ENCODE results near the gene SIVA1.
A peak's percentile ranks its signal among the peaks of the same experiment; 100 is the strongest.

SIVA1 gene

GRCh38 chr14:104770851-104771272 lies 17.9 kb downstream of the SIVA1 start:
- in situ Hi-C loops (cut with MboI; ENCODE audit: low sequenced_read_pairs) = no loop called here
- DNase-seq (ENCODE audit: low spot score in 2 of 2) = peak in 1 of 2 experiments; percentile 37
- H3K4me3 ChIP-seq = no peak overlapping the region
- peaks cover 4% of the 10 kb centered on the region for H3K4me1 ChIP-seq
- H3K36me3 ChIP-seq (replicated peaks) = peaks cover 44% of the 10 kb centered on the region
- H3K9me3 ChIP-seq = no peaks in the 10 kb centered on the region
- H3K27me3 ChIP-seq (ENCODE audit: low read depth) = no peaks in the 10 kb centered on the region

DNA sequence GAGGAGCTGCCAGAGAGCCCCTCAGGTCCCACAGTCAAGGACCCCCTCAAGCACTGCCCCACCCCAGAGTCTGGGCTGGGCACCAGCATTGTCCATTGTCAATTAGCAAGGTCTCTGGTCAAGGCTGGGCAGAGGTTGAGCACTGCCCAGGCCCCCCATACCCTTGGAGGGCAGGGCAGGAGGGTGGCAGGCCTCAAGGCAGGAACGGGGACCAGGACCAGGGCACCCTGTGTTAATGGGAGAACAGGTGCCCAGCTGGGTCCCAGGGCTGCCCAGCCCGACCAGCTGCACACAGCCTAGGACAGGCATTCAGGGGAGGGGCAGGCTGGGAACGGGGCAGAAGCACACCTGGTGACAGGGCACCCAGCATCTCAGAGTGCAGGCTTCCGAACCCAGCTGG lies 18.4 kb downstream of the SIVA1 start:
- Histone ChIP-seq H3K9me3 (no peaks in the 10 kb centered on the region), H3K27me3 (ENCODE audit: low read depth) (no peaks in the 10 kb centered on the region), H3K4me3 (no peak overlapping the region), H3K4me1 (peaks cover 4% of the 10 kb centered on the region), H3K36me3 (replicated peaks) (peaks cover 46% of the 10 kb centered on the region)
- in situ Hi-C loops (cut with MboI; ENCODE audit: low sequenced_read_pairs) = no loop called here
- no peak for DNase-seq (ENCODE audit: low spot score in 2 of 2)

DNA sequence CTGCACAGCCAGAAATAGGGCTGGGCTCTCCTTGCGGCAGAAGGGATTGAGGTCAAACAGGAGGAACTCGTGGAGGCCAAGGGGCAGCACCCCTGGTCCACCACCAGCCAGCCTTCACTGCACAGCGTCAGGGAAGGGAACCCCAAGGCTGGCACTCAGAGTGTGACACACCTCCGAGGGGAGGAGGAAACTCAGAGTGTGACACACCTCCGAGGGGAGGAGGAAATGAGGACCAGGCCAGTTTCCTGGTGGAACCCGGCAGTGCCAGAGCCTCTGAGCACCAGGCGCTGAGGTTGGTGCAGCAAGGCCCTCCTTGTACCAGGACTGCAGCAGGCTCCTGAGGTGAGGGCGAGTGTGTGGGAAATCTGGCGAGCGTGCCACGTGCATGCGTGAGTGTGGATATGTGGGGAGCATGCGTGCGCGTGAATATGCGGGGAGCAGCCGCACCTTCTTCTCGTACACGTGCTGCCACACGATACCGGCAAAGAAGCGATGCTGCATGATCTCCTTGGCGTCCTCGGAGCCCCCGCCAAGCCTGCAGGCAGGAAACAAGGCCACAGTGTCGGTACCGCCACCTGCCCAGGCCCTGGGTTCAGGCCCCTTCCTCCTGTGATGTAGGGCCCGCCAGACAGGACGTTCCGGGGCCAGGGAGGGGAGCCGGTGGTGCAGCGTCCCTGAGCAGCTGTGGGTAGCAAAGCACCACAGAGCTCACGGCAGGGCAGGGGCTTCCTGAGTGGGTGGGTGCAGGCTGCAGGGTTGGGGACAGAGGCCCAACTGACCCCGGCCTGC lies 19.2 kb downstream of the SIVA1 start:
- H3K27me3 ChIP-seq (ENCODE audit: low read depth) = no peaks in the 10 kb centered on the region
- H3K4me1 ChIP-seq = peaks cover 4% of the 10 kb centered on the region
- H3K4me3 ChIP-seq = no peak overlapping the region
- in situ Hi-C loops (cut with MboI; ENCODE audit: low sequenced_read_pairs) = no loop called here
- no peaks in the 10 kb centered on the region for H3K9me3 ChIP-seq
- no peak for DNase-seq (ENCODE audit: low spot score in 2 of 2)
- peaks cover 52% of the 10 kb centered on the region for H3K36me3 ChIP-seq (replicated peaks)

- Histone ChIP-seq H3K9me3 (no peaks in the 10 kb centered on the region), H3K27me3 (ENCODE audit: low read depth) (no peaks in the 10 kb centered on the region), H3K4me1 (peaks cover 4% of the 10 kb centered on the region), H3K4me3 (no peak overlapping the region), H3K36me3 (replicated peaks) (peaks cover 57% of the 10 kb centered on the region)
- in situ Hi-C loops (cut with MboI; ENCODE audit: low sequenced_read_pairs) = no loop called here
- no peak for DNase-seq (ENCODE audit: low spot score in 2 of 2)
Observed at GRCh38 chr14:104772707-104773504, 20.0 kb downstream of the SIVA1 start.

- H3K4me1 ChIP-seq = peaks cover 3% of the 10 kb centered on the region
- DNase-seq (ENCODE audit: low spot score in 2 of 2) = no peak
- in situ Hi-C loops (cut with MboI; ENCODE audit: low sequenced_read_pairs) = no loop called here
- H3K4me3 ChIP-seq = no peak overlapping the region
- H3K36me3 ChIP-seq (replicated peaks) = peaks cover 57% of the 10 kb centered on the region
- no peaks in the 10 kb centered on the region for H3K27me3 ChIP-seq (ENCODE audit: low read depth)
- H3K9me3 ChIP-seq = no peaks in the 10 kb centered on the region
Observed at GRCh38 chr14:104773505-104774452, 20.8 kb downstream of the SIVA1 start.

DNA sequence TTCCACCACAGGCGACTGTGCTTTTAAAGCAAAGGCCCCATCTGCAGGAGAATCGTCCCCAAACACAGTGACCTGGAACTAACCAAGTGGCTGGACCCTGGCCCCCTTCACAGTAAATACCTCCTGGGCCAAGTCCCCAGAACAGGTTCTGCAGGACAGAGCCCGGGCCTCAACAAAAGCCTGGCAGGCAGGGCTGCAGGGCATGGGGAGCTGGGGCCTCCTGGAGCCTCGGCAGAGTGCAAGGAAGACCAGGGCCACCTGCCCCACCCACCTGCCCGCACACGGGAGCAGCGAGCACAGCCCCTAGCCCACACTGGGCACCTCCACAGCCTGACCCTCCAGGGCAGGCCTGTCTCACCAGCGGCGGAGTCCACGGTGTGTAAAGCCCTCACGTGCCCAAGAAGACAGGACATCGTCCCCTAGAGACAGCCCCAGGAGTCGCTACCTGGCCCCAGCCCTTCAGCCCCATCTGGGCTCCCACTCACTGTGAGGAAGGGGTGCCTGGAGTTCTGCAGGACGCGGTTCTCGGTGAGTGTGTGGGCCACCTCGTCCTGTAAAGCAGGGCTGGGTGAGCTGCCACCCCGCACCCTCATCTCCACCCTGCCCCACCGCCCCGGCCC lies 21.6 kb downstream of the SIVA1 start:
- in situ Hi-C loops (cut with MboI; ENCODE audit: low sequenced_read_pairs) = no loop called here
- no peaks in the 10 kb centered on the region for H3K27me3 ChIP-seq (ENCODE audit: low read depth)
- no peaks in the 10 kb centered on the region; the same call in 1 of the 2 replicates for H3K4me1 ChIP-seq
- peaks cover 55% of the 10 kb centered on the region for H3K36me3 ChIP-seq (replicated peaks)
- no peak for DNase-seq (ENCODE audit: low spot score in 2 of 2)
- no peak overlapping the region for H3K4me3 ChIP-seq
- H3K9me3 ChIP-seq = no peaks in the 10 kb centered on the region

GRCh38 chr14:104775073-104775489 lies 22.1 kb downstream of the SIVA1 start:
- Histone ChIP-seq H3K36me3 (replicated peaks) (peaks cover 52% of the 10 kb centered on the region), H3K4me3 (no peak overlapping the region), H3K9me3 (no peaks in the 10 kb centered on the region), H3K27me3 (ENCODE audit: low read depth) (no peaks in the 10 kb centered on the region), H3K4me1 (no peaks in the 10 kb centered on the region)
- no peak for DNase-seq (ENCODE audit: low spot score in 2 of 2)
- in situ Hi-C loops (cut with MboI; ENCODE audit: low sequenced_read_pairs) = no loop called here

DNA sequence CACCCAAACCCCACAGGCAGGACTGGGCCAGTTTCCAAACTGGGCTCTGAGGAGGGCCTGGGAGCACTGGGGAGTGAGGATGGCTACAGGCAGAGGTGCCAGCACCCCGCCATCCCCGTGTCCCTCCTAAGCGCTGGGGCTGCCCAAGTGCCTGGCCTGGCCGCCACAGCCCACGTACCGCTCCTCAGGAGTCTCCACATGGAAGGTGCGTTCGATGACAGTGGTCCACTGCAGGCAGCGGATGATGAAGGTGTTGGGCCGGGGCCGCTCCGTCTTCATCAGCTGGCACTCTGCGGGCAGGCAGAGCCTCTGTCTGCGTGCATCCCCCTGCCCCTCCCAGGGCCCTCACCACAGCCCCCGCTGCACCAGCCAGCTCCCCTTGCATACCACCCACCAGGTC lies 23.5 kb downstream of the SIVA1 start:
- Histone ChIP-seq H3K4me1 (no peaks in the 10 kb centered on the region), H3K4me3 (no peak overlapping the region), H3K27me3 (ENCODE audit: low read depth) (no peaks in the 10 kb centered on the region), H3K36me3 (replicated peaks) (peaks cover 40% of the 10 kb centered on the region), H3K9me3 (no peaks in the 10 kb centered on the region)
- DNase-seq (ENCODE audit: low spot score in 2 of 2) = no peak
- in situ Hi-C loops (cut with MboI; ENCODE audit: low sequenced_read_pairs) = no loop called here

GRCh38 chr14:104776961-104777807 lies 24.2 kb downstream of the SIVA1 start:
- Histone ChIP-seq H3K4me3 (no peak overlapping the region), H3K9me3 (no peaks in the 10 kb centered on the region), H3K4me1 (no peaks in the 10 kb centered on the region), H3K36me3 (replicated peaks) (peaks cover 33% of the 10 kb centered on the region), H3K27me3 (ENCODE audit: low read depth) (no peaks in the 10 kb centered on the region)
- DNase-seq (ENCODE audit: low spot score in 2 of 2) = no peak
- in situ Hi-C loops (cut with MboI; ENCODE audit: low sequenced_read_pairs) = no loop called here

DNA sequence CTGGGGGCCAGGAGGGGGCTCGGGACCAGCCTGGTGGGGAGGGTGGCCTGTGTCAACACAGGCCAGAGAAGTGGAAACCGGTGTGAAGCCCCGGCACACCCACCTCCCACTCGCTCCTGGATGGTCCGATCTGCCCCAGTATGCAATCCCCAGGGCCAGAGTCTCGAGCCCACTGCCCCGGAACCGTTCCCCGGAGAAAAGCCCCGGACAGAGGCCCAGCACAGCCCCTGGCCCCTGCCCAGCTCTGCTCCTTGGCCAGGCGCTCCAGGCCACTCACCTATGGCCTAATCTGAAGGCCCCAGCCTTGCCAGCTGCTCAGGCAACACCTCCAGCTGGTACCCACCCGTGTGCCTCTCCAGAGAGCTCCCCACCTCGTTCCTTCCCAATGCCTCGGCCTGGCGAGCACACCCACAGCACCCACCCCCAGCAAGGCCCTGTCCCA lies 24.9 kb downstream of the SIVA1 start:
- in situ Hi-C loops (cut with MboI; ENCODE audit: low sequenced_read_pairs) = no loop called here
- peaks cover 30% of the 10 kb centered on the region for H3K36me3 ChIP-seq (replicated peaks)
- no peaks in the 10 kb centered on the region for H3K4me1 ChIP-seq
- no peak overlapping the region for H3K4me3 ChIP-seq
- DNase-seq (ENCODE audit: low spot score in 2 of 2) = no peak
- no peaks in the 10 kb centered on the region for H3K27me3 ChIP-seq (ENCODE audit: low read depth)
- no peaks in the 10 kb centered on the region for H3K9me3 ChIP-seq

- H3K27me3 ChIP-seq (ENCODE audit: low read depth) = no peaks in the 10 kb centered on the region
- in situ Hi-C loops (cut with MboI; ENCODE audit: low sequenced_read_pairs) = no loop called here
Observed at GRCh38 chr14:104778694-104779331, 25.9 kb downstream of the SIVA1 start.

More at GRCh38 chr14:104778694-104779331, 25.9 kb downstream of the SIVA1 start:
- Histone ChIP-seq H3K4me1 (no peaks in the 10 kb centered on the region), H3K4me3 (no peak overlapping the region), H3K9me3 (no peaks in the 10 kb centered on the region), H3K36me3 (replicated peaks) (peaks cover 21% of the 10 kb centered on the region)
- no peak for DNase-seq (ENCODE audit: low spot score in 2 of 2)
